ENCODE data around the gene FRRS1L.

The FRRS1L gene

GRCh38 chr9:109198736-109199382 lies 31.8 kb upstream of the FRRS1L start:
- DNase-seq (ENCODE audit: insufficient read length, low spot score) (no peak), FAIRE-seq (no peak)
- TF ChIP-seq POLR2AphosphoS5 (IDR thresholded peaks at IDR 0.05; ENCODE audit: low read depth, low read length) (no peak), PAX5 (IDR thresholded peaks at IDR 0.05; ENCODE audit: insufficient read depth, low read length, severe bottlenecking) (no peak), SPI1 (IDR thresholded peaks at IDR 0.05; ENCODE audit: low read depth, low read length) (no peak), TAF1 (IDR thresholded peaks at IDR 0.05; ENCODE audit: low read depth, low read length) (no peak), POU2F2 (IDR thresholded peaks at IDR 0.05; ENCODE audit: low read depth, low read length) (no peak), POLR2A (IDR thresholded peaks at IDR 0.05; ENCODE audit: low read depth, low read length) (no peak)

- no peak for DNase-seq (ENCODE audit: insufficient read length, low spot score)
- TF ChIP-seq PAX5 (IDR thresholded peaks at IDR 0.05; ENCODE audit: insufficient read depth, low read length, severe bottlenecking): no peak
- no peak for TF ChIP-seq POU2F2 (IDR thresholded peaks at IDR 0.05; ENCODE audit: low read depth, low read length)
- TF ChIP-seq SPI1 (IDR thresholded peaks at IDR 0.05; ENCODE audit: low read depth, low read length): no peak
- TF ChIP-seq TAF1 (IDR thresholded peaks at IDR 0.05; ENCODE audit: low read depth, low read length): no peak
- no peak for TF ChIP-seq POLR2AphosphoS5 (IDR thresholded peaks at IDR 0.05; ENCODE audit: low read depth, low read length)
- no peak for TF ChIP-seq POLR2A (IDR thresholded peaks at IDR 0.05; ENCODE audit: low read depth, low read length)
- no peak for FAIRE-seq
Observed at GRCh38 chr9:109193974-109194556, 27.0 kb upstream of the FRRS1L start.

- FAIRE-seq: no peak
- TF ChIP-seq POU2F2 (IDR thresholded peaks at IDR 0.05; ENCODE audit: low read depth, low read length) (no peak), TAF1 (IDR thresholded peaks at IDR 0.05; ENCODE audit: low read depth, low read length) (no peak), PAX5 (IDR thresholded peaks at IDR 0.05; ENCODE audit: insufficient read depth, low read length, severe bottlenecking) (no peak), POLR2AphosphoS5 (IDR thresholded peaks at IDR 0.05; ENCODE audit: low read depth, low read length) (no peak), POLR2A (IDR thresholded peaks at IDR 0.05; ENCODE audit: low read depth, low read length) (no peak), SPI1 (IDR thresholded peaks at IDR 0.05; ENCODE audit: low read depth, low read length) (no peak)
- no peak for DNase-seq (ENCODE audit: insufficient read length, low spot score)
Observed at GRCh38 chr9:109192732-109193361, 25.8 kb upstream of the FRRS1L start.

- FAIRE-seq: no peak
- no peak for TF ChIP-seq POU2F2 (IDR thresholded peaks at IDR 0.05; ENCODE audit: low read depth, low read length)
- TF ChIP-seq POLR2A (IDR thresholded peaks at IDR 0.05; ENCODE audit: low read depth, low read length): no peak
- TF ChIP-seq SPI1 (IDR thresholded peaks at IDR 0.05; ENCODE audit: low read depth, low read length): no peak
- TF ChIP-seq TAF1 (IDR thresholded peaks at IDR 0.05; ENCODE audit: low read depth, low read length): no peak
- no peak for TF ChIP-seq POLR2AphosphoS5 (IDR thresholded peaks at IDR 0.05; ENCODE audit: low read depth, low read length)
- no peak for TF ChIP-seq PAX5 (IDR thresholded peaks at IDR 0.05; ENCODE audit: insufficient read depth, low read length, severe bottlenecking)
Observed at GRCh38 chr9:109191746-109192145, 24.7 kb upstream of the FRRS1L start.

GRCh38 chr9:109190151-109190550 lies 23.1 kb upstream of the FRRS1L start:
- no peak for TF ChIP-seq PAX5 (IDR thresholded peaks at IDR 0.05; ENCODE audit: insufficient read depth, low read length, severe bottlenecking)
- no peak for TF ChIP-seq SPI1 (IDR thresholded peaks at IDR 0.05; ENCODE audit: low read depth, low read length)
- TF ChIP-seq POU2F2 (IDR thresholded peaks at IDR 0.05; ENCODE audit: low read depth, low read length): no peak
- TF ChIP-seq TAF1 (IDR thresholded peaks at IDR 0.05; ENCODE audit: low read depth, low read length): no peak
- TF ChIP-seq POLR2A (IDR thresholded peaks at IDR 0.05; ENCODE audit: low read depth, low read length): no peak
- TF ChIP-seq POLR2AphosphoS5 (IDR thresholded peaks at IDR 0.05; ENCODE audit: low read depth, low read length): no peak
- DNase-seq (ENCODE audit: insufficient read length, low spot score) (no peak), FAIRE-seq (no peak)

More at GRCh38 chr9:109191746-109192145, 24.7 kb upstream of the FRRS1L start:
- DNase-seq (ENCODE audit: insufficient read length, low spot score): no peak

- TF ChIP-seq PAX5 (IDR thresholded peaks at IDR 0.05; ENCODE audit: insufficient read depth, low read length, severe bottlenecking) (no peak), SPI1 (IDR thresholded peaks at IDR 0.05; ENCODE audit: low read depth, low read length) (no peak), POLR2AphosphoS5 (IDR thresholded peaks at IDR 0.05; ENCODE audit: low read depth, low read length) (no peak), POLR2A (IDR thresholded peaks at IDR 0.05; ENCODE audit: low read depth, low read length) (no peak), TAF1 (IDR thresholded peaks at IDR 0.05; ENCODE audit: low read depth, low read length) (no peak), POU2F2 (IDR thresholded peaks at IDR 0.05; ENCODE audit: low read depth, low read length) (no peak)
- FAIRE-seq (no peak), DNase-seq (ENCODE audit: insufficient read length, low spot score) (no peak)
Observed at GRCh38 chr9:109186857-109187520, 19.9 kb upstream of the FRRS1L start.

- TF ChIP-seq POLR2AphosphoS5 (IDR thresholded peaks at IDR 0.05; ENCODE audit: low read depth, low read length) (no peak), SPI1 (IDR thresholded peaks at IDR 0.05; ENCODE audit: low read depth, low read length) (no peak), TAF1 (IDR thresholded peaks at IDR 0.05; ENCODE audit: low read depth, low read length) (no peak), POU2F2 (IDR thresholded peaks at IDR 0.05; ENCODE audit: low read depth, low read length) (no peak), POLR2A (IDR thresholded peaks at IDR 0.05; ENCODE audit: low read depth, low read length) (no peak), PAX5 (IDR thresholded peaks at IDR 0.05; ENCODE audit: insufficient read depth, low read length, severe bottlenecking) (no peak)
- FAIRE-seq: peak; percentile 33
- no peak for DNase-seq (ENCODE audit: insufficient read length, low spot score)
Observed at GRCh38 chr9:109182940-109183798, 16.1 kb upstream of the FRRS1L start.

- no peak for DNase-seq (ENCODE audit: insufficient read length, low spot score)
- no peak for FAIRE-seq
- TF ChIP-seq PAX5 (IDR thresholded peaks at IDR 0.05; ENCODE audit: insufficient read depth, low read length, severe bottlenecking): no peak
- TF ChIP-seq TAF1 (IDR thresholded peaks at IDR 0.05; ENCODE audit: low read depth, low read length): no peak
- TF ChIP-seq POU2F2 (IDR thresholded peaks at IDR 0.05; ENCODE audit: low read depth, low read length): no peak
- no peak for TF ChIP-seq SPI1 (IDR thresholded peaks at IDR 0.05; ENCODE audit: low read depth, low read length)
- TF ChIP-seq POLR2AphosphoS5 (IDR thresholded peaks at IDR 0.05; ENCODE audit: low read depth, low read length): no peak
- no peak for TF ChIP-seq POLR2A (IDR thresholded peaks at IDR 0.05; ENCODE audit: low read depth, low read length)
Observed at GRCh38 chr9:109182550-109182939, 15.5 kb upstream of the FRRS1L start.

Measured in GM12891 (cell line).